GM12872 (cell line): Measurements from ENCODE around the gene SUMF1.

Experiments
- CTCF ChIP-seq: IDR thresholded peaks from 3 replicates; pipeline ENCODE4 v1.5.1; 2011; ENCODE audit warnings: low read depth, mild to moderate bottlenecking, low read length, moderate library complexity; ENCODE audit not compliant: insufficient read depth

SUMF1 gene

GRCh38 chr3:4340077-4340410 lies 127.0 kb downstream of the SUMF1 start:
- no peak for TF ChIP-seq CTCF

- TF ChIP-seq CTCF = no peak
These were observed 128.3 kb downstream of the SUMF1 start for GRCh38 chr3:4338751-4339150.

- TF ChIP-seq CTCF = no peak
These were observed 130.1 kb downstream of the SUMF1 start for GRCh38 chr3:4336850-4337546.

- TF ChIP-seq CTCF = no peak
These were observed 131.1 kb downstream of the SUMF1 start for GRCh38 chr3:4335840-4336562.

GRCh38 chr3:4334548-4334947 lies 132.5 kb downstream of the SUMF1 start:
- TF ChIP-seq CTCF = no peak

GRCh38 chr3:4332991-4333390 lies 134.1 kb downstream of the SUMF1 start:
- no peak for TF ChIP-seq CTCF

- no peak for TF ChIP-seq CTCF
These were observed 134.5 kb downstream of the SUMF1 start for GRCh38 chr3:4332574-4332973.
